Mesenteric fat pad (tissue), 1 donor: ENCODE data around the gene CACNA1D. TPM values are rescaled to one million over a fixed set of nuclear protein-coding genes. Genes with fewer than 3 reads are reported as not detected.

Source experiments
- DNase-seq: peaks from one replicate; pipeline ENCODE4 v3.0.0-alpha.2; 2020; ENCODE audit warnings: low spot score
- total RNA-seq: library from RNA; stranded (reverse); fragmentation: NEBNext Ultra II Directional; extraction: Animal tissue kit (Norgen Biotek cat#: 25700); gene quantifications from one replicate; pipeline ENCODE4 v1.2.1, GENCODE V29; 2021
- donor health status: DM: yes; HTN: yes; CAD: no.

CACNA1D gene
- total RNA-seq, 1 donor from 2014 or later = 0.45 TPM

DNA sequence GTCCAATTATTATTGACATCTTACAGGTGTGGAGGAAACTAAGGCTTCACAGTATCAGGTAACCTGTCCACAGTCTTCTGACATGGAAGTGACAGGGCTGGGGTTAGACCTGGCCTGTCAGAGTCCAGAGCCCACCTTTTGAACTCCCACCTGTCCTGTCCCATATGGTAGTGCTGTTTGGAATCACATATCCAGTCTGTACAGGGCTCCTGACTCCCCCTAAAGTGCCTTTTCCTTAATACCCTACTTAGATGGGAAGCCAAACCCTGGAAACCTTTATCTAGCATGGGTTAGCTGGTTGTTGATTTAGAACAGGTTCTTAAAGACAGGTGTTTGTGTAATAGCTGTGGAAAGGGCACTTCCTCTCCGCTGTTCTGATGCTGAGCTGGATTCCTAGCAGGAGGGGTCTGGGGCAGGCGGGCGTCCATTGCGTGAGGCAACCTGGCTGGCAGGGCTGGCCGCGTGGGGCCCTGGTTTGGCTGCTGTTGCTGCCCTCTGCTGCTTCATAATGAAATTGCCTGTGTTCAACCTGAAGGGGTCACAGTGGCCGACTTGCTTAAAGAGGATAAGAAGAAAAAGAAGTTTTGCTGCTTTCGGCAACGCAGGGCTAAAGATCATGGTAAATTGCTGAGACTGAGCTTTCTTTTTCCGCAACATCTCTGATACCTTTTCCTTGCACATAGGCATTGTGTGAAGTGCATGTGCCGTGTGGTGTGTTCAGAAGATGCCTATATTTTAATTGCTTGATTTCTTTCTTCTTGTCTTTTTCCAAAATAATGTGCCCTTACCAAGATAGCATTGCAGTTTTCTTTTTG is 215.7 kb downstream of the CACNA1D start:
- no peak for DNase-seq

DNA sequence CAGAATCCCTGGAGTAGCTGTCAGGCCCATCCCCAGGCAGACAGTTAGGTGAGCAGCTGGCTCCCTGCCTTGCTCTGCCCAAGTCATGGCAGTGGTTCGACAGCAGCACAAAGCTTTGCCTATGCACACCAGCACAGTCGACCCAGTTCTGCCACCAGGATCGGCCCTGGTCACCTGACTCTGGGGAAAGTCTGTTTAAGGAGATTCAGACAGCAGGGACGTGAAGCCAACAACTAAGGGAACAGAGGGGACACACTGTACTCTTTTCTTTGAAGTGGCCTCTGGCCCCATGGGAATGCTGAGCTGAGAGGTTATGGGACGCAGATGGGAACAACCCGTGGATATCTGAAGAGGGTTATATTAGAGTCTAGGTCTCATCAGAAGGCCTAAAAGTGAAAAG is 217.0 kb downstream of the CACNA1D start:
- DNase-seq = peak; percentile 55

- peak; percentile 80 for DNase-seq
Measured at GRCh38 chr3:53712817-53713388, 218.5 kb downstream of the CACNA1D start.

DNA sequence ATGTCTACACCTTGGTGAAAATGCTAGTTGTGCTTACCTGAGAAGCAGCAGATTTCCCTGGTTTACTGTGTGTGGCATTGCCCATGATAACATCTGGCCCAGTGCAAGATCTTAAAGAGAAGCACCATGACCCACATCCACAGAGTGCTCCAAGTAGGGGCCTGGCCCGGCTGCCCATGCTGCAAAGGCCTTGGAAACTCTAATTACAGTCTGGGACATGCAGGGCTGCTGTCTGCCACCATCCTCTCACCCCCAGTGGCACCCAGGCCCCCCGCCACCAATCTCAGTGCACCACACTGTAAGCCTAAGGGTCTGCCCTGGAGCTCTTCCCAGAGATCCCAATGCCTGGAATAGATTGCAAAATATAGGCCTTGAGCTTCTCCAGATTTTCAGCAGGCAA is 219.2 kb downstream of the CACNA1D start:
- peak; percentile 79 for DNase-seq

DNA sequence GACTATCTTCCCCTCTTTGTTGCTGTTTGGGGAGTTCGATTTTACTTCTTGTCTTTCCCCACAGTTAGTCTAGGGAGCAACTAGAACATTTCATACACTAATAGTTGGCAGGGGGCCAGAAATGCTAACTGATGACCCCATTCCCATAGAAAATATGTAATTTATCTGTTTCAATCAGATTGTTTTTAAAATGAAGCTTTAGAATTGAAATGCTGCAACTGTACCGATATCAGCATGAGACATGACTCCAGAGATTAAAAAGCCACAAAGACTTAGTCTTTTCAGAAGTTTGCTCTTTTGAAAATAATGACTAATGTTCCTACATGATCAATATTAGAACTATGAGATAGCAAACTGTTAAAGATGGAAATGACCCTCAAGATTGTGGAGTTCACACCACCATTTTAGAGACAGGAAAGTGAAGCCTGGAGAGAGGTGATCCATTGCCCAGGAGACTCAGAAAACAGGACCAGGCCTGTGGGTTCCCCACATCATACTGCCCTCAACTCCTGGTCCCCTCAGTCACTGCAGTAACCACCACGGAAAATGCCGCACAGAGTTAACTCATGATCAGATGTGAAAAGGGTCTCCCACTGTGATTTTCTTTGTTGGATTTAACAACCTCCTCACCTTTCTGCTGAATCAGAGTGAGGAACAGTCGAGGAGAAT is 221.5 kb downstream of the CACNA1D start:
- DNase-seq = no peak

GRCh38 chr3:53716998-53717397 is 222.6 kb downstream of the CACNA1D start:
- no peak for DNase-seq

- DNase-seq = no peak
Measured at GRCh38 chr3:53718462-53718861, 224.1 kb downstream of the CACNA1D start.

GRCh38 chr3:53719796-53720195 is 225.4 kb downstream of the CACNA1D start:
- DNase-seq = no peak

DNA sequence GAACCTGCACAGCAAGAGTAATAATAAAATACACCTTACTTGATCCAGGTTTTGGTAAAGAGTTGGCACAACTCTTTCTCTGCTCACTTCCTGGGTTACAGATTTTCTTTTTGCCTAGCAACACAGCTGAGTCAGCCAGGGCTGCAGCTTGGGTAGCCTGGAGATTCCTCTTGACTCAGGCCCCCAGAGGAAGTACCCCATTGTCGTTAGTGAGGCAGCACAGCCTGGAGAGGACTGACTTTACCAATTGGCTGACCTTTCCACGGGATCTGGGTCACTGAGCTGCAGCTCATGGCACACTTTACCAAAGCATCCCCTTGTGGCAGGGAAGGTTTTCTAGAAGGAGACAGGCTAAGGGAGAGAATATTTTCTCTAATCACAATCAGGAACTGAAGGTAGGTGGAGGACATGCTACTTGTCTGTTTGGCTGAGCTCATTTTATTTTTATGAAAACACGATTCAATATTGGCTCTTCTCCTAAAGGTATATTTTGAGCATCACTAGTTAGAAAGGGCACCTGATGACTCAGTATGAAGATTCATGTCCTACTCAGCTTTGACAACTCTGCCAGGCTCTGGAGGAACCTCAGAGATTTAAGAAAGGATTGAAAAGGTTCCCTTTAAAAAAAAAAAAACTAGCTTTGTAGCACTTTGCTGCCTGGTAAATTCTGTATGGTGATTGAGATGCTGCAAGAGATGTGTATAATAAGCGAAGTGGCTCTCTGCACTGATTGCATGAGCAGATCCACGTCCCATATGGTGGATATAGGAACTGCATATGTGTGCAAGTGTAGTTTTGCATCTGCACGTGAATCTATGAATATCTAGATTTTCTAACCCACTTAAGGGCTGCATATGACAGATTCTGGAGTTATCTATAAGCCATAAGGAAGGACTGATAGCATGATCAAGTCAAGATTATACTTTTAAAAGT is 227.0 kb downstream of the CACNA1D start:
- no peak for DNase-seq

DNA sequence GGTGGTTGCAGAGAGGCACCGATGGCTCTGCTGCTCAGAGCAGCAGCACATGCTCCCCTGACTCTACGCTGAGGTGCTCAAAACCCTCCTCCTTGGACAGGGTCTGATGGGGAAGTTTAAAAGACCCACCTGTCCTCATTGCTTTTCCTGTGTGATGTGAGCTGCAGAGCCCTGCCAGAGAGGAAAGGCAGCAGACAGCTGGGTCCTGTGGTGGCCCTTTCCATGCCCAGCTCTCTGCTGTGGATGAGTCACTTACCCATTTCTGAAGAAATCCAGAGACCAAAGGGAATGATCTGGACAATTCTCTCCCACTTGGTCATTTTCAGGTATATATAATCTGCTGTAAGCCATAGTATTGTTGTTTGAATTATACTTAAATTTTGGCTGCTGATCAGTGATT is 230.2 kb downstream of the CACNA1D start:
- DNase-seq = peak; percentile 62

GRCh38 chr3:53725387-53725995 is 231.1 kb downstream of the CACNA1D start:
- no peak for DNase-seq

DNA sequence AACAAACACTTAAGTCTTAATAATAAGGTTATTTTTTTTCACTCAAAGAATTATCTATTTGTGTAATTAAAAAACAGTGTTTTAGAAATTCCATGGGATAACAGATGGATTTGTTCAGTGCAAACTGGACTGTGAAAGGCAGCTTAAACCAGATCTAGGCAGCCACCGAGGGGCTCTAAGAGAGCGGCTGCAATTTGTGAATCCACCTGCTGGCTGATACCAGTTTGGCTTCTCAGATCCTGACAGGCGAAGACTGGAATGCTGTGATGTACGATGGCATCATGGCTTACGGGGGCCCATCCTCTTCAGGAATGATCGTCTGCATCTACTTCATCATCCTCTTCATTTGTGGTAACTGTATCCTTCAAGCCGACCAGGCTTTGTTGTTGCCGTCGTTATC is 232.2 kb downstream of the CACNA1D start:
- DNase-seq = peak; percentile 33

- no peak for DNase-seq
Measured at GRCh38 chr3:53728606-53729005, 234.2 kb downstream of the CACNA1D start.

GRCh38 chr3:53729159-53729558 is 234.7 kb downstream of the CACNA1D start:
- no peak for DNase-seq

- no peak for DNase-seq
Measured at GRCh38 chr3:53729618-53730017, 235.2 kb downstream of the CACNA1D start.

- DNase-seq = peak; percentile 67
Measured at GRCh38 chr3:53730576-53730975, 236.2 kb downstream of the CACNA1D start.

GRCh38 chr3:53731934-53732624 is 237.7 kb downstream of the CACNA1D start:
- DNase-seq = peak; percentile 60

GRCh38 chr3:53733446-53733845 is 239.0 kb downstream of the CACNA1D start:
- no peak for DNase-seq

GRCh38 chr3:53739966-53740365 is 245.6 kb downstream of the CACNA1D start:
- peak; percentile 11 for DNase-seq

- DNase-seq = peak; percentile 37
Measured at GRCh38 chr3:53740956-53741355, 246.5 kb downstream of the CACNA1D start.
